Upper lobe of left lung (tissue), 6 donors: ENCODE measurements around the gene FDCSP. TPM values are rescaled to one million over a fixed set of nuclear protein-coding genes. Genes with fewer than 3 reads are reported as not detected.
"Not testable (repeated sequence)": the region's sequence is repeated elsewhere in the genome, so short reads cannot be mapped to it uniquely, and the experiment has no call there.

Experiments used
- ATAC-seq, 2 donors: fragments of 200-7000 bp; cut with Tn5 transposase; one replicate each; pipeline ENCODE4 v1.9.1; 2022; ENCODE audit warnings: mild to moderate bottlenecking in 2 of 2, moderate library complexity in 2 of 2; ENCODE audit not compliant: low FRiP score in 2 of 2
- DNase-seq, 2 donors: peaks; one replicate each; pipeline ENCODE4 v3.0.0-alpha.2; 2019 to 2020
- H3K27ac ChIP-seq, 4 donors: fragments of 200-600 bp; sonication (generic); one replicate each; pipeline ENCODE4 v1.5.1; 2016 to 2019
- H3K27me3 ChIP-seq, 4 donors: fragments of 200-600 bp; sonication (generic); one replicate each; pipeline ENCODE4 v1.5.1; 2017 to 2019
- H3K36me3 ChIP-seq, 4 donors: fragments of 200-600 bp; sonication (generic); one replicate each; pipeline ENCODE4 v1.5.1; 2016 to 2019
- H3K4me1 ChIP-seq, 4 donors: fragments of 200-600 bp; sonication (generic); one replicate each; pipeline ENCODE4 v1.5.1; 2018 to 2019
- H3K4me3 ChIP-seq, 4 donors: fragments of 200-600 bp; sonication (generic); one replicate each; pipeline ENCODE4 v1.5.1; 2017 to 2019; ENCODE audit warnings: mild to moderate bottlenecking in 2 of 4, moderate library complexity in 1 of 4
- H3K9me3 ChIP-seq, 4 donors: fragments of 200-600 bp; sonication (generic); one replicate each; pipeline ENCODE4 v1.5.1; 2018 to 2019
- EP300 ChIP-seq, 4 donors: sonication (generic); formaldehyde crosslinking; IDR thresholded peaks; one replicate each; pipeline ENCODE4 v1.5.1; 2017; ENCODE audit warnings: antibody characterized with exemption in 4 of 4, control low read depth in 2 of 4
- POLR2A ChIP-seq, 4 donors: fragments of 450-650 bp; IDR thresholded peaks; one replicate each; pipeline ENCODE4 v1.5.1; 2016 to 2017; ENCODE audit warnings: antibody characterized with exemption in 4 of 4, mild to moderate bottlenecking in 2 of 4
- POLR2AphosphoS5 ChIP-seq, 2 donors: sonication (generic); formaldehyde crosslinking; IDR thresholded peaks; one replicate each; pipeline ENCODE4 v1.5.1; 2017; ENCODE audit warnings: antibody characterized with exemption in 2 of 2
- WGBS, 2 donors: methylation state at CpG; one replicate each; pipeline ENCODE4 v1.1.5; 2017 to 2018; 5-methylcytosine and 5-hydroxymethylcytosine counted together
- total RNA-seq, 6 donors: library from RNA; depleted of rRNA in 4 of 6; stranded (reverse); fragments of >200 nt in 4 of 6; gene quantifications; one replicate each; pipeline versions ENCODE4 v1.1.0 to v1.2.1, GENCODE V29; 2016 to 2021
- TF ChIP-seq, protein P1 (sequence below), 6 experiments: fragments of 450-650 bp in 4 of 6; fragments of 200-600 bp in 2 of 6; sonication (generic) in 2 of 6; IDR thresholded peaks; one replicate each; pipeline ENCODE4 v1.5.1; 2016 to 2019; ENCODE audit warnings: antibody characterized with exemption in 6 of 6
- donor health status: DM: no; HTN: no; CAD: no; lungs with moderate emphysema.
- donor health status: DM: no; HTN: yes; CAD: no; lungs with severe emphysema.

Gene FDCSP
- total RNA-seq, 6 donors from 2014 or later = 0.51 TPM; not detected in 5

DNA sequence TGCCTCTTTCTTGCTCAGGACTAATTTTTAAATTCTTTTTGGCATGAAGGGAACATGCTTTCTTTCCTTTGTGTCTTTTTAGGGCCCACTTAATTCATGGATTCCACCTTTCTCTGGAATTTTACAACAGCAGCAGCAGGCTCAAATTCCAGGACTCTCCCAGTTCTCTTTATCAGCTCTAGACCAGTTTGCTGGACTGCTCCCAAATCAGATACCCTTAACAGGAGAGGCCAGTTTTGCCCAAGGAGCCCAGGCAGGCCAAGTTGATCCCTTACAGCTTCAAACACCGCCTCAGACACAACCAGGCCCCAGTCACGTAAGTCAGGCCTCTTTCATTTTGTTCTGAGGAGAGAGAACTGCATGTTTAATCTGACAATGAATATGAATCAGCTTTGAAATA is 28.1 kb upstream of the FDCSP start:
- Histone ChIP-seq H3K27ac (peak overlapping the region in 2 of 4 donors; percentile 9 to 35), H3K4me1 (no peaks in the 10 kb centered on the region), H3K27me3 (no peaks in the 10 kb centered on the region), H3K9me3 (no peaks in the 10 kb centered on the region), H3K4me3 (no peak overlapping the region), H3K36me3 (no peaks in the 10 kb centered on the region)
- TF ChIP-seq, protein P1, sequence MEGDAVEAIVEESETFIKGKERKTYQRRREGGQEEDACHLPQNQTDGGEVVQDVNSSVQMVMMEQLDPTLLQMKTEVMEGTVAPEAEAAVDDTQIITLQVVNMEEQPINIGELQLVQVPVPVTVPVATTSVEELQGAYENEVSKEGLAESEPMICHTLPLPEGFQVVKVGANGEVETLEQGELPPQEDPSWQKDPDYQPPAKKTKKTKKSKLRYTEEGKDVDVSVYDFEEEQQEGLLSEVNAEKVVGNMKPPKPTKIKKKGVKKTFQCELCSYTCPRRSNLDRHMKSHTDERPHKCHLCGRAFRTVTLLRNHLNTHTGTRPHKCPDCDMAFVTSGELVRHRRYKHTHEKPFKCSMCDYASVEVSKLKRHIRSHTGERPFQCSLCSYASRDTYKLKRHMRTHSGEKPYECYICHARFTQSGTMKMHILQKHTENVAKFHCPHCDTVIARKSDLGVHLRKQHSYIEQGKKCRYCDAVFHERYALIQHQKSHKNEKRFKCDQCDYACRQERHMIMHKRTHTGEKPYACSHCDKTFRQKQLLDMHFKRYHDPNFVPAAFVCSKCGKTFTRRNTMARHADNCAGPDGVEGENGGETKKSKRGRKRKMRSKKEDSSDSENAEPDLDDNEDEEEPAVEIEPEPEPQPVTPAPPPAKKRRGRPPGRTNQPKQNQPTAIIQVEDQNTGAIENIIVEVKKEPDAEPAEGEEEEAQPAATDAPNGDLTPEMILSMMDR (IDR thresholded peaks at IDR 0.05) = no peak
- TF ChIP-seq POLR2AphosphoS5 (IDR thresholded peaks at IDR 0.05) (no peak), POLR2A (IDR thresholded peaks at IDR 0.05) (no peak), EP300 (IDR thresholded peaks at IDR 0.05) (no peak)
- DNase-seq (peak in 1 of 2 donors; percentile 78), ATAC-seq (peak; percentile 52 to 73)
- WGBS, 2 donors = 46 to 53% methylated on average over 2 of the region's 2 CpGs

DNA sequence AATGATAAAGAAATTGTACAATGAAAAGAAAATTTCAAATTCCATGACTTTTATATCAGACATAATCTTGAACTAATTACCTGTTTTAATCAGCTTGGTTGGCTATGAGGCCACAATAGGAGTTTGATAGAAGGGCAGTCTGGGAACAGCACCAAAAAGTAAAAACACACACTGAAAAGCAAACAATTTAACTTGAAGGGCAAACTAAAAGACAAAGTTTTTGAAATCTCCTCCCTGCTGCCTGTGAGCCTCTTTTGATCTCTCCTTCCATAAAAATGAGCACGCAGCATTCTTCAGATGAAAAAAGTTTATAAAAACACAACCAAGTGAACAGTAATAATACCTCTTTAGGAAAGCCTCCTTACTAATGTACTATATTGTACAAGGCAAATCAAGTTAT is 22.3 kb upstream of the FDCSP start:
- no peak overlapping the region for H3K4me3 ChIP-seq
- DNase-seq = no peak
- no peak for TF ChIP-seq POLR2A (IDR thresholded peaks at IDR 0.05)
- TF ChIP-seq, protein P1 (IDR thresholded peaks at IDR 0.05) = no peak

GRCh38 chr4:70212752-70213151 is 13.2 kb upstream of the FDCSP start:
- not testable (repeated sequence) for H3K9me3 ChIP-seq, H3K27ac ChIP-seq, H3K4me1 ChIP-seq, H3K36me3 ChIP-seq, ATAC-seq, H3K4me3 ChIP-seq, DNase-seq, H3K27me3 ChIP-seq
- 68% methylated on average over 4 of the region's 4 CpGs; no CpG with 5 or more reads in 1 of the 2 donors for WGBS, 2 donors

More for the DNA sequence above, 22.3 kb upstream of the FDCSP start:
- no peaks in the 10 kb centered on the region for H3K27me3 ChIP-seq
- no peaks in the 10 kb centered on the region for H3K36me3 ChIP-seq
- H3K4me1 ChIP-seq = no peaks in the 10 kb centered on the region
- ATAC-seq = no peak
- WGBS, 2 donors = 31 to 38% methylated on average over 1 of the region's 1 CpG
- no peaks in the 10 kb centered on the region for H3K9me3 ChIP-seq
- no peak overlapping the region for H3K27ac ChIP-seq

DNA sequence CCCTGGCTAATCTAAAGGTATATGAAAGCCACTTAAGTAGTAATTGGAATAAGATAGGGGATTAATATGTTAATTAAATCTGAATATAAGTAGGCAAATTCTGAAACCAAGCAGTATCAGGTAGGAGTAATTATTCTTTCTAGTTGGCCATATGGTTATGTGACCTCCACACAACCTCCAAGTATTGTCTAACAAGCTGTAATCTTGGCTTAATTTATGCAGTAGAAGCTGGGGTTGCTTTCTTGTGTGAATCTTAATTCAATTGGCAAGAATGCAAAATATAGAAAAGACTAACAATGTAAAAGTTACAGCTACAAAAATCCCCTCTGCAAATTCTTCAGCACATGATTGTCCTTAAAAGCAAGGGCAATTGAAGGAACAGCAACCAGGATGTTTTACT is 9.8 kb upstream of the FDCSP start:
- not testable (repeated sequence) for H3K27ac ChIP-seq, H3K4me3 ChIP-seq, ATAC-seq, DNase-seq, H3K4me1 ChIP-seq, H3K27me3 ChIP-seq, H3K36me3 ChIP-seq, H3K9me3 ChIP-seq

DNA sequence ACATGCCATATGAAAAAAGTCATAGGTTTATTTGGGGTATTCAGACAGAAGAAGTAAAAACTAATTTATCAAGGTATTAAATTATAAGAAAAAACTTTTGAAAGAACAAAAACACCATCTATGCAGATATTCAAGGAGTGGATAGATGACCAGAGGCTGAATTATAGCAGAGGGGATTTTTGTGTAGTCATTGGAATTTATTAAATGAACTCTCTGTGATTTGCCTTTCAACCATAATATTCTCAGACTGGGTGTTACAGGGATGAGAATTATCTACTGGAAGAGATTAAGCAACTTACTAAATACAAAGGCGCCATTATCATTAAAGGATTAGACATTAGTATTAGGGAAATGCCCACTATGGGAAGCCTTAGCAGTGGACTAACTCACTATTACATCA is 9.4 kb upstream of the FDCSP start:
- not testable (repeated sequence) for H3K4me3 ChIP-seq, H3K27ac ChIP-seq, DNase-seq, H3K9me3 ChIP-seq, H3K4me1 ChIP-seq, ATAC-seq, H3K27me3 ChIP-seq, H3K36me3 ChIP-seq
- 96 to 100% methylated on average over 1 of the region's 1 CpG for WGBS, 2 donors

DNA sequence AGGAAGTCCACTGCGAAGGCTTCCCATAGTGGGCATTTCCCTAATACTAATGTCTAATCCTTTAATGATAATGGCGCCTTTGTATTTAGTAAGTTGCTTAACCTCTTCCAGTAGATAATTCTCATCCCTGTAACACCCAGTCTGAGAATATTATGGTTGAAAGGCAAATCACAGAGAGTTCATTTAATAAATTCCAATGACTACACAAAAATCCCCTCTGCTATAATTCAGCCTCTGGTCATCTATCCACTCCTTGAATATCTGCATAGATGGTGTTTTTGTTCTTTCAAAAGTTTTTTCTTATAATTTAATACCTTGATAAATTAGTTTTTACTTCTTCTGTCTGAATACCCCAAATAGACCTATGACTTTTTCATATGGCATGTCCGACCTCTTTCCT is 4.5 kb upstream of the FDCSP start:
- not testable (repeated sequence) for H3K9me3 ChIP-seq, DNase-seq, ATAC-seq

GRCh38 chr4:70221818-70222217 is 4.1 kb upstream of the FDCSP start:
- DNase-seq, H3K4me3 ChIP-seq, H3K4me1 ChIP-seq, ATAC-seq, H3K9me3 ChIP-seq, H3K27ac ChIP-seq, H3K27me3 ChIP-seq, H3K36me3 ChIP-seq: not testable (repeated sequence)

More for the DNA sequence above, 4.5 kb upstream of the FDCSP start:
- not testable (repeated sequence) for H3K36me3 ChIP-seq, H3K4me1 ChIP-seq, H3K27ac ChIP-seq, H3K4me3 ChIP-seq, H3K27me3 ChIP-seq
- 88 to 90% methylated on average over 3 of the region's 3 CpGs for WGBS, 2 donors

DNA sequence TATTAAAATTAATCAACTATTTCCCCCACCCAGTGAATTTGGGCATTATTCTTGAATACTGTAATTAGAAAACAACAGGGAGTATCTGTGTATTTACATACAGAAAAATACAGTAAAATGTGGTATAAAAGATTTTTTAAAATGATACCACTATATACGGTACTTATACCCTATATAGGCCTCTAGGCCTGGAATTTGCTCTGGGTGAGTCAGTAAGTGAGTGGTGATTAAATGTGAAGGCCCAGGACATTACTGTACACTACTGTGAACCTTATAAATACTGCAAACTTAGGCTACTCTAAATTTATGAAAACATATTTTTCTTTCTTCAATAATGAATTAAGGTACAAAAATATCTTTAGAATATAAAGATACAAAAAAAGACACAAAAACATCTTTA is 10.2 kb downstream of the FDCSP start:
- Histone ChIP-seq H3K27ac (no peak overlapping the region), H3K27me3 (no peaks in the 10 kb centered on the region), H3K4me3 (no peak overlapping the region), H3K9me3 (no peaks in the 10 kb centered on the region), H3K36me3 (no peaks in the 10 kb centered on the region), H3K4me1 (no peaks in the 10 kb centered on the region)
- ATAC-seq (no peak), DNase-seq (no peak)
- TF ChIP-seq EP300 (IDR thresholded peaks at IDR 0.05) (no peak), POLR2A (IDR thresholded peaks at IDR 0.05) (no peak), POLR2AphosphoS5 (IDR thresholded peaks at IDR 0.05) (no peak)
- TF ChIP-seq, protein P1 (IDR thresholded peaks at IDR 0.05) = no peak
- WGBS, 2 donors = 67 to 79% methylated on average over 1 of the region's 1 CpG
